Measurements from ENCODE around the gene TRMU. TPM values are rescaled to one million over a fixed set of nuclear protein-coding genes. Genes with fewer than 3 reads are reported as not detected.

The TRMU gene
- total and polyA plus RNA-seq, 2 of the 8 experiments (the other 6 are each of a cell fraction or from before 2014, with no cell fraction given), result 43.4 to 70.6 TPM

GRCh38 chr22:46399251-46400024 is 63.9 kb downstream of the TRMU start:
- DNase-seq (ENCODE audit: low read depth in 1 of 2, low spot score in 2 of 2), result no peak
- H3K36me3 ChIP-seq (ENCODE audit: control insufficient read depth in 2 of 4, insufficient read depth in 4 of 4, low read length in 3 of 4), result no peaks in the 10 kb centered on the region; a peak in 1 of 8 replicates

More at GRCh38 chr22:46399251-46400024, 63.9 kb downstream of the TRMU start:
- Histone ChIP-seq H3K4me3 (ENCODE audit: extremely low read depth in 1 of 4, insufficient read depth in 2 of 4, low read depth in 3 of 4, low read length in 4 of 4) (no peak overlapping the region), H4K8ac (ENCODE audit: extremely low read depth, insufficient read depth, low read length) (no peak overlapping the region), H2BK20ac (ENCODE audit: low read length) (no peak overlapping the region), H2AFZ (ENCODE audit: low read length) (no peak overlapping the region), H3K79me1 (ENCODE audit: low read depth, low read length) (no peaks in the 10 kb centered on the region), H3K27ac (ENCODE audit: low read depth, low read length) (no peak overlapping the region), H3K79me2 (ENCODE audit: control insufficient read depth in 1 of 2, insufficient read depth in 2 of 2, low read length in 2 of 2) (no peaks in the 10 kb centered on the region), H3K9ac (replicated peaks in 1 of 4; ENCODE audit: extremely low read depth in 1 of 4, low read depth in 3 of 4, low read length in 3 of 4) (no peak overlapping the region), H3K23me2 (ENCODE audit: low read depth, low read length) (no peaks in the 10 kb centered on the region), H4K5ac (ENCODE audit: insufficient read length, low read depth, low read length) (no peak overlapping the region), H2BK12ac (ENCODE audit: low read depth, low read length) (no peak overlapping the region), H3K14ac (ENCODE audit: insufficient read length) (no peak overlapping the region), H2BK120ac (replicated peaks; ENCODE audit: low read depth, low read length) (no peak overlapping the region), H2BK5ac (ENCODE audit: low read depth, low read length) (no peak overlapping the region), H2AK5ac (ENCODE audit: low read depth, low read length) (no peak overlapping the region), H3K9me3 (ENCODE audit: insufficient read depth in 2 of 2, low read depth in 1 of 2, low read length in 1 of 2) (no peaks in the 10 kb centered on the region), H3K4ac (replicated peaks; ENCODE audit: insufficient read length, low read depth, low read length) (no peak overlapping the region), H3K23ac (ENCODE audit: insufficient read length) (no peak overlapping the region), H3K4me1 (replicated peaks in 1 of 4; ENCODE audit: control insufficient read depth in 3 of 4, insufficient read depth in 4 of 4, low read length in 3 of 4) (no peaks in the 10 kb centered on the region), H3K27me3 (replicated peaks in 1 of 4; ENCODE audit: control insufficient read depth in 3 of 4, extremely low read depth in 1 of 4, insufficient read depth in 3 of 4, low read length in 3 of 4) (no peaks in the 10 kb centered on the region), H4K91ac (replicated peaks; ENCODE audit: insufficient read length, low read length) (no peak overlapping the region), H3K56ac (replicated peaks; ENCODE audit: insufficient read length, low read depth, low read length) (no peak overlapping the region), H2BK15ac (ENCODE audit: low read length) (no peak overlapping the region), H4K20me1 (replicated peaks in 1 of 2; ENCODE audit: control insufficient read depth in 1 of 2, insufficient read depth in 2 of 2, low read length in 2 of 2) (peaks cover 0 to 3% of the 10 kb centered on the region in 2 experiments), H3K4me2 (ENCODE audit: insufficient read depth in 1 of 2, low read depth in 2 of 2, low read length in 2 of 2) (no peak overlapping the region), H3K18ac (ENCODE audit: extremely low read depth, low read length) (no peak overlapping the region)
- TF ChIP-seq BRCA1 (IDR thresholded peaks at IDR 0.05; ENCODE audit: low read depth, low read length) (no peak), CHD2 (IDR thresholded peaks at IDR 0.05; ENCODE audit: low read length) (no peak), CHD1 (IDR thresholded peaks at IDR 0.05; ENCODE audit: low read depth, low read length) (no peak), SP4 (IDR thresholded peaks at IDR 0.05; ENCODE audit: low read length) (no peak), TCF12 (IDR thresholded peaks at IDR 0.05; ENCODE audit: low read depth, low read length) (no peak), SAP30 (IDR thresholded peaks at IDR 0.05; ENCODE audit: insufficient read depth, insufficient replicate concordance, low read length) (no peak), TBP (IDR thresholded peaks at IDR 0.05; ENCODE audit: low read depth, low read length) (no peak), POLR2A (IDR thresholded peaks at IDR 0.05; ENCODE audit: control extremely low read depth in 1 of 2, low read depth in 2 of 2, low read length in 2 of 2) (no peak)
- TF ChIP-seq, protein P1, sequence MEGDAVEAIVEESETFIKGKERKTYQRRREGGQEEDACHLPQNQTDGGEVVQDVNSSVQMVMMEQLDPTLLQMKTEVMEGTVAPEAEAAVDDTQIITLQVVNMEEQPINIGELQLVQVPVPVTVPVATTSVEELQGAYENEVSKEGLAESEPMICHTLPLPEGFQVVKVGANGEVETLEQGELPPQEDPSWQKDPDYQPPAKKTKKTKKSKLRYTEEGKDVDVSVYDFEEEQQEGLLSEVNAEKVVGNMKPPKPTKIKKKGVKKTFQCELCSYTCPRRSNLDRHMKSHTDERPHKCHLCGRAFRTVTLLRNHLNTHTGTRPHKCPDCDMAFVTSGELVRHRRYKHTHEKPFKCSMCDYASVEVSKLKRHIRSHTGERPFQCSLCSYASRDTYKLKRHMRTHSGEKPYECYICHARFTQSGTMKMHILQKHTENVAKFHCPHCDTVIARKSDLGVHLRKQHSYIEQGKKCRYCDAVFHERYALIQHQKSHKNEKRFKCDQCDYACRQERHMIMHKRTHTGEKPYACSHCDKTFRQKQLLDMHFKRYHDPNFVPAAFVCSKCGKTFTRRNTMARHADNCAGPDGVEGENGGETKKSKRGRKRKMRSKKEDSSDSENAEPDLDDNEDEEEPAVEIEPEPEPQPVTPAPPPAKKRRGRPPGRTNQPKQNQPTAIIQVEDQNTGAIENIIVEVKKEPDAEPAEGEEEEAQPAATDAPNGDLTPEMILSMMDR (IDR thresholded peaks at IDR 0.05; ENCODE audit: control extremely low read depth in 1 of 3, insufficient read depth in 1 of 3, low read depth in 1 of 3, low read length in 3 of 3), result no peak
- POLR2A ChIA-PET (ENCODE audit: partially characterized antibody), result no interaction called here
- WGBS, 2 experiments (ENCODE audit: extremely low coverage in 1 of 2, insufficient coverage in 1 of 2, insufficient read length in 1 of 2, insufficient replicate concordance in 2 of 2, low coverage in 1 of 2, low lambda C conversion rate in 2 of 2, missing lambda C conversion rate in 1 of 2), result 93% methylated on average over 16 of the region's 16 CpGs; no CpG with 5 or more reads in 1 of the 2 experiments
- no peak for FAIRE-seq
- CTCF ChIA-PET (ENCODE audit: partially characterized antibody), result interaction anchor here (0.8 to 2.8 kb wide), 3 partner anchors 40 to 143 kb away, joined by 3 to 9 read pairs (median 3); no protein-coding TSS in a partner anchor
